Bronchial epithelial cell (primary cell): ENCODE results near the gene GRM8. TPM values are rescaled to one million over a fixed set of nuclear protein-coding genes. Genes with fewer than 3 reads are reported as not detected.

ENCODE experiments used
- DNase-seq: peaks from one replicate; pipeline ENCODE4 v3.0.0-alpha.2; 2010; ENCODE audit warnings: low read depth
- FAIRE-seq: peaks from 2 replicates; lab custom pipeline; 2011; peaks lifted over from hg19 to GRCh38; lab: Jason Lieb, UNC
- H3K27me3 ChIP-seq: 2 replicates; pipeline ENCODE4 v1.5.1; 2011; ENCODE audit warnings: low read length; ENCODE audit not compliant: control insufficient read depth, insufficient read depth
- H3K36me3 ChIP-seq: 2 replicates; pipeline ENCODE4 v1.5.1; 2011; ENCODE audit warnings: low read length; ENCODE audit not compliant: control insufficient read depth, insufficient read depth
- H3K4me3 ChIP-seq: 2 replicates; pipeline ENCODE4 v1.5.1; 2011; ENCODE audit warnings: mild to moderate bottlenecking, low read depth, low read length, control low read depth
- total RNA-seq: library from RNA; depleted of rRNA; stranded (reverse); fragments of >200 nt; gene quantifications from 2 replicates; pipeline ENCODE4 v1.2.1, GENCODE V29; 2014
- TF ChIP-seq, protein P1 (sequence below): IDR thresholded peaks from 2 replicates; pipeline ENCODE4 v1.5.1; 2011; ENCODE audit warnings: mild to moderate bottlenecking, moderate library complexity, low read length, control low read depth, inconsistent platforms; ENCODE audit not compliant: insufficient read depth, severe bottlenecking

The GRM8 gene
- total RNA-seq, 1 donor from 2014 or later: not detected

DNA sequence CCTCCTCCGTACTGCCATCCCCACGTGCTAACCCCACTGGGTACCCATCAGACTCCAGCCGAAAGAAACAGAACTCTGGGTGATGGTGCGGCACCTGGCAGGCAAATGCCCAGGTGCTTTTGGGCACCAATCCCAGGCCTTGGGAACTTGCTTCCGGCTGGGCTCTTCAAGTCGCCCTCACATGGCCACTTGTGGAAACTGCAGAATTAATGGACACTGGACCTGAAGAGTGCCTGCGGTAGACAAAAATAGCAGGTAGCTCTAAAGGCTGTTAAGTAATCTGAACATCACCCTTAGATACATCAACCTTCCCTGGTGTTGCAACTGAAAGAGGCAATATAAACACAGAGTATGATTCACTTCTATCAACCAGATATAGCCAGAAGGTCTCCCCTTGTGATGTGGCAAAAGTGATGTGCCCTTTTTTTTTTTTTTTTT is 644.4 kb downstream of the GRM8 start:
- H3K4me3 ChIP-seq: no peak overlapping the region
- FAIRE-seq: no peak

DNA sequence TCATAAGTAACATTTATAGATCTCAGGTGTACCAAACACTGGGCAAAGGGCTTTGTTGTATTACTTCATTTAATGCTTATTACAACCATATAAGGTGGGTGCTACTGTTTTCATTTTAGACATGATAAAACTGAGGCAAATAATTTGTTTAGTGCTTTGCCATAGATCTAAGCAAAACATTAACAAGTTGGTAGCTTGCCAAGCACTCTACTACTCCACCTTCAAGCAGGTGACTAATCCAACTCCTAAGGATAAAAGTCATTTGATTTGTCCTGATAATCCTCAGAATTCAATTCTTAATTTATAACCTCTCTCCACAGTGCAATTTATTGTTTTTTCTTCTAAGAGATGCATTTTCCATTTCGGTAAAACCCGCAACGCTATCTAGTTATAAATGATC is 646.4 kb downstream of the GRM8 start:
- Histone ChIP-seq H3K4me3 (no peak overlapping the region), H3K27me3 (no peaks in the 10 kb centered on the region), H3K36me3 (no peaks in the 10 kb centered on the region)
- peak; percentile 18 for DNase-seq
- TF ChIP-seq, protein P1, sequence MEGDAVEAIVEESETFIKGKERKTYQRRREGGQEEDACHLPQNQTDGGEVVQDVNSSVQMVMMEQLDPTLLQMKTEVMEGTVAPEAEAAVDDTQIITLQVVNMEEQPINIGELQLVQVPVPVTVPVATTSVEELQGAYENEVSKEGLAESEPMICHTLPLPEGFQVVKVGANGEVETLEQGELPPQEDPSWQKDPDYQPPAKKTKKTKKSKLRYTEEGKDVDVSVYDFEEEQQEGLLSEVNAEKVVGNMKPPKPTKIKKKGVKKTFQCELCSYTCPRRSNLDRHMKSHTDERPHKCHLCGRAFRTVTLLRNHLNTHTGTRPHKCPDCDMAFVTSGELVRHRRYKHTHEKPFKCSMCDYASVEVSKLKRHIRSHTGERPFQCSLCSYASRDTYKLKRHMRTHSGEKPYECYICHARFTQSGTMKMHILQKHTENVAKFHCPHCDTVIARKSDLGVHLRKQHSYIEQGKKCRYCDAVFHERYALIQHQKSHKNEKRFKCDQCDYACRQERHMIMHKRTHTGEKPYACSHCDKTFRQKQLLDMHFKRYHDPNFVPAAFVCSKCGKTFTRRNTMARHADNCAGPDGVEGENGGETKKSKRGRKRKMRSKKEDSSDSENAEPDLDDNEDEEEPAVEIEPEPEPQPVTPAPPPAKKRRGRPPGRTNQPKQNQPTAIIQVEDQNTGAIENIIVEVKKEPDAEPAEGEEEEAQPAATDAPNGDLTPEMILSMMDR: no peak
- FAIRE-seq: no peak

More for the DNA sequence above, 644.4 kb downstream of the GRM8 start:
- TF ChIP-seq, protein P1: peak; percentile 55
- peak; percentile 44 for DNase-seq
- H3K36me3 ChIP-seq: no peaks in the 10 kb centered on the region
- no peaks in the 10 kb centered on the region for H3K27me3 ChIP-seq

DNA sequence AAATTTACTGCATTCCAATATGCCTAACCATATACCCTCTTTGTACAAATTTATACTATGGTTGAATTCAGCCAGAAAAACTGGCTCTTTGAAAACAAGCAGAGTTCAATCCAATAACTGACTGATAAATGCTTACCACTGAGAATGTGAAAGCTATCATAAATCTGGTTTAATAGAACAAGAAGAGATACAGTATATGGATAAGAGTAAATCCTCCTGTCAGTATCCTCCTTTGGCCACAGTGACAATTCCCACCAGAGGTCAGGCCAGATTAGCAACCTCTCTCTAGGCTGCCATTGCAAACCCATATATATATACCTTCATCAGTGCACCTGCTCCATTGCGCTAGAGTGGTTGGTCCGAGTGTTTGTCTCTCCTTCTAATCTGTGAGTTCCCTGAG is 647.2 kb downstream of the GRM8 start:
- H3K36me3 ChIP-seq: no peaks in the 10 kb centered on the region
- H3K4me3 ChIP-seq: no peak overlapping the region
- DNase-seq: no peak
- no peak for FAIRE-seq
- no peaks in the 10 kb centered on the region for H3K27me3 ChIP-seq
- TF ChIP-seq, protein P1: no peak

DNA sequence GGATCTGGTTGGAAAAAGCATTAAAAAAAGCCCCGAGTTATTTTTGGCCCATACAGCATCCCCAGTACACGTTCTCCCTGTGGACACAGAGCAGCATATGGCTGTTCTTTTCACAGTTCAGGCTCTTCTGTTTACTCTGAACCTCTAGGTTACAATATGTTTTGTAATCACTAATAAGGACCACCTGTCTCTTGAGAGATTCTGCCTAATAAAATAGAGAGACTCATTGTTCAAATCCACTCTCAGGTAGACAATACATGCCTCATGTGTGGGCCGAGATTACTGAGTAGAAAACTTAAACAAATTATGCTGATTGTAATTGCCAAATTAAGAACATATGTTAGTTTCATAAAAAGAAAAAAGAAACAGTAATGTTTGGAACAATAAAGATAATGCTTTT is 647.7 kb downstream of the GRM8 start:
- H3K4me3 ChIP-seq: no peak overlapping the region
- no peaks in the 10 kb centered on the region for H3K27me3 ChIP-seq
- no peak for DNase-seq
- TF ChIP-seq, protein P1: no peak
- no peak for FAIRE-seq
- no peaks in the 10 kb centered on the region for H3K36me3 ChIP-seq

DNA sequence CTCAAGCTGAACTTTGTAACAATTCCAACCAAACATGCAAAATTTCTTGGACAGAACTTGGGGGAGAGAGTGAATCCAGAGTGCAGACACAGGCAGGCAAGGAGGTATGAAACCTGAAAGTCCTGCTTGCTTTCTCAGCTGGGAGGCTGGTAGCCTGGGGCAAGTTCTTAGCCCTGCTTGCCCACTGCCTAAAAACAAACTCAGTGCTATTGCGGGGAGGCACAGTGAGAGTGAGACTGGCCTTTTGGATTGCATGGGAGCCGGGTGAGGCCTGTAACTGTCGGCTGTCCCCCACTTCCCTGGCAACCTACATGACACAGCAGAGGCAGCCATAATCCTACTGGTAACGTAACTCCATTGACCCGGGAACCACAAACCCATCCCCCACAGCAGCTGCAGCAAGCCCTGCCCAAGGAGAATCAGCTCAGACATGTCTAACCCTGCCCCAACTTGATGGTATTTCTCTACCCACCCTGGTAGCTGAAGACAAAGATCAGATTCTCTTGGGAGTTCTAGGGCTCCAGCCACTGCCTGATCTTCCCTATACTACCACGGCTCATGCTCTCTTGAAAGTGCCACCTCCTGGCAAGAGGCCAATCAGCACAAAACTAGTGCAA is 663.6 kb downstream of the GRM8 start:
- no peaks in the 10 kb centered on the region for H3K27me3 ChIP-seq
- no peak overlapping the region for H3K4me3 ChIP-seq
- TF ChIP-seq, protein P1: no peak
- FAIRE-seq (no peak), DNase-seq (peak; percentile 90)
- H3K36me3 ChIP-seq: no peaks in the 10 kb centered on the region

DNA sequence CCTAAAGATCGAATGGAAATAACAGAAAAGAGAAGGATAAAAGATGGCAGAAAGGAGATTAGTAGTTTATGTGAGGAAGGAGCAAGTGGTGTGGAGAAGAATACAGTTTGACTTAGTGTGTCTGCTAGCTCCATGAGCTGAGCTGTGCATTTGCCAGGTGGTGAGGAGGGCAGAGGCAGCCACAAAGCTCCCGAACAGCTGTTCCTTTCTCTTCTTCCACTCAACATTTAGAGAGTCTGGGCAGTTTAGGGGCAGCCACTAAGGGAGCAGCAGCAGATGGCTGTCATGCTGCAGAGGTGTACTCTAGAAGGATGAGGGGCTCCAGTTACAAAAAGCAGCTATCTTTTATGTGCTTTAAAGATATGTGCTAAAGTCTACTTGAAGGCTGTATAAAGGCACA is 674.4 kb downstream of the GRM8 start:
- no peak for FAIRE-seq
- DNase-seq: no peak
- Histone ChIP-seq H3K4me3 (no peak overlapping the region), H3K36me3 (no peaks in the 10 kb centered on the region), H3K27me3 (no peaks in the 10 kb centered on the region)
- TF ChIP-seq, protein P1: no peak
